ENCODE measurements around the gene TRERF1.

The TRERF1 gene

GRCh38 chr6:42274898-42275297 is 176.8 kb downstream of the TRERF1 start:
- Histone ChIP-seq H3K9ac (ENCODE audit: low read length in 5 of 5) (no peak overlapping the region), H3K27ac (ENCODE audit: low read depth, low read length) (no peak overlapping the region), H3K9me3 (ENCODE audit: control insufficient read depth in 5 of 5, low read length in 5 of 5) (no peaks in the 10 kb centered on the region), H3K36me3 (ENCODE audit: control insufficient read depth in 5 of 5, insufficient read depth in 5 of 5, low read length in 5 of 5) (no peaks in the 10 kb centered on the region), H3K4me1 (ENCODE audit: control insufficient read depth in 5 of 5, insufficient read depth in 5 of 5, low read length in 5 of 5) (peaks cover 14 to 40% (median 34%) of the 10 kb centered on the region in 5 donors), H3K4me3 (ENCODE audit: low read depth in 1 of 5, low read length in 5 of 5) (no peak overlapping the region), H3K27me3 (ENCODE audit: control insufficient read depth in 5 of 5, insufficient read depth in 4 of 5, low read length in 5 of 5) (peaks cover 0 to 3% (median 0%) of the 10 kb centered on the region in 5 donors)

DNA sequence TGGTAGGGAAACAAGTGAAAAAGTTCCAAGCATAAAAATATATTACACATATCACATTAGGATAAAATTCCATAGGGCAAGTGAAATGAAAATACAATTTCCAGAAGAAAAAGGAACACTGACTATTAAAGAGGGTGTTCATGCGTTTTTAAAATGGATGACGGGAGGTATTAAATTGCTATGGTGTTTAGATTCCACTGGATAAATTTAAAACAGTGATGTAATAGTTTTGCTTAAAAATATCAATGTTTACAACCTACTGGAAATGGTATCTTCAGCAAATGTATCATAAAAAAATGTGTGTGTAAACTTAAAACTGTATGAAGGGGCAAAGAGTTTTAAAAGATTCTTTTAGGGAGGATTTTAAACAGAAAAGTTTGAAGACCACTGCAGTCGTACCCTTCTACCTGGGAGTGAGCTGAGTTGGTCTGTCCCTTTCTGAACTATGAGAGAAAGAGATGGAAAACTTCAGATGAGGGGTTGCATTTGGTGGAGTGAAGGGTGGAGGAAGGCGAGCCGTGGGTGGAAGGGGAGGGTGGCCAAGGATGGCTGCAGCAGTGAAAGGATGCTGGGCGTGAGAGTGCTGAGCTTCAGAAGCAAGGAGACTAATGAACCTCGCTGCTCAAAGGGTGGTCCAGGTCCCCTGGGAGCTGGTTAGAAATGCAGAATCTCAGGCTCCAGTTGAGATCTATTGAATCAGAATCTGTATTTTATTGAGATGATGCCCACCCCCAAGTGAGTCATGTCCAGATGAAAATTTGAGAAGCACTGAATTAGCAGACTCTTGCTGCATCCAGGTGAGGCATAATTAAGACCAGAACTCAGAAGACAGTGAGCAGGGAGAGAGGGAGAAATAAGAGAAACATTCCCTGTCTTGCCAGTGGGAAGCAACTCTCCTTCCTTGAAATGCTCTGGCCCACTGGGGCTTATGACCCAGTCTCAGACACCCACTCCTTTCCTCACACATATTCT is 179.6 kb downstream of the TRERF1 start:
- Histone ChIP-seq H3K27ac (ENCODE audit: low read depth, low read length) (no peak overlapping the region), H3K36me3 (ENCODE audit: control insufficient read depth in 5 of 5, insufficient read depth in 5 of 5, low read length in 5 of 5) (peaks cover 0 to 14% (median 9%) of the 10 kb centered on the region in 5 donors), H3K9ac (ENCODE audit: low read length in 5 of 5) (no peak overlapping the region), H3K27me3 (ENCODE audit: control insufficient read depth in 5 of 5, insufficient read depth in 4 of 5, low read length in 5 of 5) (no peaks in the 10 kb centered on the region), H3K4me1 (ENCODE audit: control insufficient read depth in 5 of 5, insufficient read depth in 5 of 5, low read length in 5 of 5) (peaks cover 11 to 20% (median 18%) of the 10 kb centered on the region in 5 donors), H3K9me3 (ENCODE audit: control insufficient read depth in 5 of 5, low read length in 5 of 5) (no peaks in the 10 kb centered on the region), H3K4me3 (ENCODE audit: low read depth in 1 of 5, low read length in 5 of 5) (no peak overlapping the region)

DNA sequence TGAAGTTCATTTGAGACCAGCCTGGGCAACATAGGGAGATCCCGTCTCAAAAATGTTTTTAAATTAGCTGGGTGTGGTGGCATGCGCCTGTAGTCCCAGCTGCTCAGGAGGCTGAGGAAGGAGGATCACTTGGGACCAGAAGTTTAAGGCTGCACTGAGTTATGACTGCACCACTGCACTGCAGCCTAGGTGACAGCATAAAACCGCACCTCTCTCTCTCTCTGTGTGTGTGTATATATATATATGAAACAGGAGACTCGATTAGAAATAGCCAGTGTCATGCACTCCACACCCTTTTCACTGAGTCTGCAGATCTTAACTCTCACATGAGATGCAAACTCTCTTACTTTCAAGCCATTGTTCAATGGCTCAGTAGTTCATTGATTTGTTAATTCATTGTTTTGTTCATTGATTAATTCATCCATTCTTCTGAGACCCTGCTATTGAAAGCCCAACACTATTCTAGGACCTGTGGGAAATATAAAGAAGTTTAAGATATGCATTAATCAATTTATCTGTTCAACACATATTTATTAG is 181.7 kb downstream of the TRERF1 start:
- Histone ChIP-seq H3K27ac (ENCODE audit: low read depth, low read length) (no peak overlapping the region), H3K4me3 (ENCODE audit: low read depth in 1 of 5, low read length in 5 of 5) (no peak overlapping the region), H3K36me3 (ENCODE audit: control insufficient read depth in 5 of 5, insufficient read depth in 5 of 5, low read length in 5 of 5) (peaks cover 0 to 14% (median 9%) of the 10 kb centered on the region in 5 donors), H3K9me3 (ENCODE audit: control insufficient read depth in 5 of 5, low read length in 5 of 5) (no peaks in the 10 kb centered on the region), H3K9ac (ENCODE audit: low read length in 5 of 5) (no peak overlapping the region), H3K27me3 (ENCODE audit: control insufficient read depth in 5 of 5, insufficient read depth in 4 of 5, low read length in 5 of 5) (no peaks in the 10 kb centered on the region), H3K4me1 (ENCODE audit: control insufficient read depth in 5 of 5, insufficient read depth in 5 of 5, low read length in 5 of 5) (peaks cover 0 to under 1% (median 0%) of the 10 kb centered on the region in 5 donors)

DNA sequence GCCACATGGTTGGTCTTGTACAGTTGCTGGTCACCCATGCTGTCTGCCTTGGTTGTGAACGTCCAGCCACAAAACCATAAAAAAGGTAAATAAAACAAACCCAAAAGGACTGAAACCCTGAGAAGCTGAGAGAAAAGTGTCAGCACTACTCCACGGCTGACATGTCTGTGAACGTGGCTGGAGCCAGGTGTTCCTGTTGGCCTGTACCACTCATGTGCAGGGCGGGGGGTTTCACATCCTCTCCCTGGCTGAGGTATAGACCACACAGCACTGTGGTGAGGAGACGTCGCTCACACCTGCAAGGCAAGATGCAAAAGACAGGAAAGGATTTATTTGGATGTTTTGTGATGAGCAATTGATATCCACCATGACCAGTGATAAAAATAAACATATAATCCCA is 182.2 kb downstream of the TRERF1 start:
- Histone ChIP-seq H3K4me1 (ENCODE audit: control insufficient read depth in 5 of 5, insufficient read depth in 5 of 5, low read length in 5 of 5) (peaks cover 0 to 5% (median 3%) of the 10 kb centered on the region in 5 donors), H3K9me3 (ENCODE audit: control insufficient read depth in 5 of 5, low read length in 5 of 5) (no peaks in the 10 kb centered on the region), H3K27me3 (ENCODE audit: control insufficient read depth in 5 of 5, insufficient read depth in 4 of 5, low read length in 5 of 5) (no peaks in the 10 kb centered on the region), H3K27ac (ENCODE audit: low read depth, low read length) (no peak overlapping the region), H3K4me3 (ENCODE audit: low read depth in 1 of 5, low read length in 5 of 5) (no peak overlapping the region), H3K9ac (ENCODE audit: low read length in 5 of 5) (no peak overlapping the region), H3K36me3 (ENCODE audit: control insufficient read depth in 5 of 5, insufficient read depth in 5 of 5, low read length in 5 of 5) (peaks cover 0 to 14% (median 9%) of the 10 kb centered on the region in 5 donors)

DNA sequence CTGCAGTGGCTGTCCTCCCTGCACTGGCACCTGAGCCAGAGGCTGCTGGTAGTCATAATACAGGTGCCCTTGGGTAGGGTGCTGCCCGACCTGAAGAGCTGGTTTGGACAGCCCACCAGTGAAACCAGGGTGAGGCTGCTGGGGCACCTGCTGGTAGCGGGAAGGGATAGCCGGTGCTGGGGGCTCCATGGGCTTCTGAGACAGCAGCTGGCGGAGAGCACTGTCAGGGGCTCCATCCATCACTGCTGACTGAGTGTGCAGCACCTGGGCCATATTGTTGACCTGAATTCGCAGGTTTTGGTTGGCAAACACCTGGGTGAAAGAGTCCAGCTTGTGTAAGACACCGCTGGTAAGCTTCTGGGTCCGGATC is 182.9 kb downstream of the TRERF1 start:
- H3K9me3 ChIP-seq (ENCODE audit: control insufficient read depth in 5 of 5, low read length in 5 of 5) = no peaks in the 10 kb centered on the region
- H3K4me3 ChIP-seq (ENCODE audit: low read depth in 1 of 5, low read length in 5 of 5) = no peak overlapping the region
- peaks cover 0 to 14% (median 9%) of the 10 kb centered on the region in 5 donors for H3K36me3 ChIP-seq (ENCODE audit: control insufficient read depth in 5 of 5, insufficient read depth in 5 of 5, low read length in 5 of 5)
- peaks cover 2 to 10% (median 6%) of the 10 kb centered on the region in 5 donors for H3K4me1 ChIP-seq (ENCODE audit: control insufficient read depth in 5 of 5, insufficient read depth in 5 of 5, low read length in 5 of 5)
- H3K27ac ChIP-seq (ENCODE audit: low read depth, low read length) = no peak overlapping the region
- H3K27me3 ChIP-seq (ENCODE audit: control insufficient read depth in 5 of 5, insufficient read depth in 4 of 5, low read length in 5 of 5) = no peaks in the 10 kb centered on the region
- H3K9ac ChIP-seq (ENCODE audit: low read length in 5 of 5) = no peak overlapping the region

- Histone ChIP-seq H3K4me1 (ENCODE audit: control insufficient read depth in 5 of 5, insufficient read depth in 5 of 5, low read length in 5 of 5) (peaks cover 2 to 10% (median 8%) of the 10 kb centered on the region in 5 donors), H3K4me3 (ENCODE audit: low read depth in 1 of 5, low read length in 5 of 5) (no peak overlapping the region), H3K36me3 (ENCODE audit: control insufficient read depth in 5 of 5, insufficient read depth in 5 of 5, low read length in 5 of 5) (peaks cover 0 to 14% (median 9%) of the 10 kb centered on the region in 5 donors), H3K9me3 (ENCODE audit: control insufficient read depth in 5 of 5, low read length in 5 of 5) (no peaks in the 10 kb centered on the region), H3K9ac (ENCODE audit: low read length in 5 of 5) (no peak overlapping the region), H3K27ac (ENCODE audit: low read depth, low read length) (no peak overlapping the region), H3K27me3 (ENCODE audit: control insufficient read depth in 5 of 5, insufficient read depth in 4 of 5, low read length in 5 of 5) (no peaks in the 10 kb centered on the region)
These were observed 183.5 kb downstream of the TRERF1 start for GRCh38 chr6:42268016-42268834.

GRCh38 chr6:42266538-42266937 is 185.2 kb downstream of the TRERF1 start:
- Histone ChIP-seq H3K4me3 (ENCODE audit: low read depth in 1 of 5, low read length in 5 of 5) (no peak overlapping the region), H3K27me3 (ENCODE audit: control insufficient read depth in 5 of 5, insufficient read depth in 4 of 5, low read length in 5 of 5) (no peaks in the 10 kb centered on the region), H3K27ac (ENCODE audit: low read depth, low read length) (no peak overlapping the region), H3K36me3 (ENCODE audit: control insufficient read depth in 5 of 5, insufficient read depth in 5 of 5, low read length in 5 of 5) (peaks cover 0 to 14% (median 9%) of the 10 kb centered on the region in 5 donors), H3K9ac (ENCODE audit: low read length in 5 of 5) (no peak overlapping the region), H3K9me3 (ENCODE audit: control insufficient read depth in 5 of 5, low read length in 5 of 5) (no peaks in the 10 kb centered on the region), H3K4me1 (ENCODE audit: control insufficient read depth in 5 of 5, insufficient read depth in 5 of 5, low read length in 5 of 5) (peaks cover 3 to 24% (median 16%) of the 10 kb centered on the region in 5 donors)

DNA sequence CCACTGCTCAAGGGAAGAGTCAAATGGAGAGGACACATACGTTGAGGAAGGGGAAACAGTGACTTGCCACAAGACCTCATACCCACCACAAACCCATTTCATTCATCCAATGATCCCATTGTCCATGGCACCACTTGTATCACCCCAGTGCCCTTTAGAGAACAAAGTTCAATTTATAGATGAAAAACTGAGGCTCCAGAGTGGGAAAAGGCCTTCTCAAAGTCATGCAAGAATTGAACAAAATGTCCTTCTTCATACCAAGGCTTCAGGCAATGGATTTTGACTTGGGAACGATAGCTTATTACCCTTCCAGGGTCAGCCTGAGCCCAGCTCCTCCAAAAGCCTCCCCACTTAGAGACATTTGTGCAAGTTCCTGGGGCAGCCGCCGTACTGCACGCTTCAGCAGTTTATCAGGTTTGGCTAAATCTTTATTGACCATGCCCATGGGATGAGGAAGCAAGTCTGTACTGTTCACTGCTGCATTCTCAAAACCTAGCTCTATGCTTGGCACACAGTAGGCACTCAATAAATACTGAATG is 186.8 kb downstream of the TRERF1 start:
- no peaks in the 10 kb centered on the region for H3K27me3 ChIP-seq (ENCODE audit: control insufficient read depth in 5 of 5, insufficient read depth in 4 of 5, low read length in 5 of 5)
- no peak overlapping the region for H3K27ac ChIP-seq (ENCODE audit: low read depth, low read length)
- H3K4me3 ChIP-seq (ENCODE audit: low read depth in 1 of 5, low read length in 5 of 5) = no peak overlapping the region
- H3K36me3 ChIP-seq (ENCODE audit: control insufficient read depth in 5 of 5, insufficient read depth in 5 of 5, low read length in 5 of 5) = peaks cover 0 to 14% (median 9%) of the 10 kb centered on the region in 5 donors
- peaks cover 5 to 39% (median 30%) of the 10 kb centered on the region in 5 donors for H3K4me1 ChIP-seq (ENCODE audit: control insufficient read depth in 5 of 5, insufficient read depth in 5 of 5, low read length in 5 of 5)
- no peaks in the 10 kb centered on the region for H3K9me3 ChIP-seq (ENCODE audit: control insufficient read depth in 5 of 5, low read length in 5 of 5)
- no peak overlapping the region for H3K9ac ChIP-seq (ENCODE audit: low read length in 5 of 5)

- H3K9ac ChIP-seq (ENCODE audit: low read length in 5 of 5) = peak overlapping the region in 1 of 5 donors; percentile 15
- peaks cover 0 to 14% (median 7%) of the 10 kb centered on the region in 5 donors for H3K36me3 ChIP-seq (ENCODE audit: control insufficient read depth in 5 of 5, insufficient read depth in 5 of 5, low read length in 5 of 5)
- H3K4me1 ChIP-seq (ENCODE audit: control insufficient read depth in 5 of 5, insufficient read depth in 5 of 5, low read length in 5 of 5) = peaks cover 5 to 44% (median 35%) of the 10 kb centered on the region in 5 donors
- H3K27me3 ChIP-seq (ENCODE audit: control insufficient read depth in 5 of 5, insufficient read depth in 4 of 5, low read length in 5 of 5) = no peaks in the 10 kb centered on the region
- no peaks in the 10 kb centered on the region for H3K9me3 ChIP-seq (ENCODE audit: control insufficient read depth in 5 of 5, low read length in 5 of 5)
- H3K4me3 ChIP-seq (ENCODE audit: low read depth in 1 of 5, low read length in 5 of 5) = no peak overlapping the region
- H3K27ac ChIP-seq (ENCODE audit: low read depth, low read length) = no peak overlapping the region
These were observed 187.4 kb downstream of the TRERF1 start for GRCh38 chr6:42264162-42264851.

All from subcutaneous abdominal adipose tissue (tissue), 5 donors.